OCI-LY1 (cell line): ENCODE results near the gene ZDHHC9.

Experiments
- H2AFZ ChIP-seq: fragments of 200-600 bp; sonication (generic), shearing (Covaris generic); 2 replicates; pipeline ENCODE4 v1.6.0; 2014; ENCODE audit warnings: antibody characterized with exemption, mild to moderate bottlenecking, low read length
- H3F3A ChIP-seq: fragments of 200-600 bp; sonication (generic), shearing (Covaris generic); 2 replicates; pipeline ENCODE4 v1.6.0; 2014; ENCODE audit warnings: mild to moderate bottlenecking, antibody characterized with exemption, low read length, moderate library complexity; ENCODE audit not compliant: insufficient read depth
- H3K27ac ChIP-seq: fragments of 200-600 bp; sonication (generic); 2 replicates; pipeline ENCODE4 v1.5.1; 2014; ENCODE audit warnings: low read length, mixed run types, mild to moderate bottlenecking, low read depth; ENCODE audit not compliant: poor library complexity, severe bottlenecking
- H3K27me3 ChIP-seq: fragments of 200-600 bp; sonication (generic); 2 replicates; pipeline ENCODE4 v1.6.0; 2014; ENCODE audit warnings: antibody characterized with exemption, mild to moderate bottlenecking, low read length, moderate library complexity; ENCODE audit not compliant: insufficient read depth
- H3K36me3 ChIP-seq: fragments of 200-600 bp; sonication (generic); 2 replicates; pipeline ENCODE4 v1.6.1; 2014; ENCODE audit warnings: mild to moderate bottlenecking, antibody characterized with exemption, low read length, moderate library complexity, mixed read lengths; ENCODE audit not compliant: insufficient read depth
- H3K4me1 ChIP-seq: fragments of 200-600 bp; sonication (generic); 2 replicates; pipeline ENCODE4 v1.5.1; 2014; ENCODE audit warnings: mild to moderate bottlenecking, low read length, moderate library complexity; ENCODE audit not compliant: insufficient read depth, severe bottlenecking
- H3K4me2 ChIP-seq: fragments of 200-600 bp; sonication (generic), shearing (Covaris generic); 2 replicates; pipeline ENCODE4 v1.6.1; 2014; ENCODE audit warnings: low read length
- H3K4me3 ChIP-seq: fragments of 200-600 bp; sonication (generic); 2 replicates; pipeline ENCODE4 v1.5.1; 2014; ENCODE audit warnings: low read length, low read depth, mild to moderate bottlenecking, mixed read lengths; ENCODE audit not compliant: poor library complexity, severe bottlenecking
- H3K79me2 ChIP-seq: fragments of 200-600 bp; shearing (Covaris generic); 2 replicates; pipeline ENCODE4 v1.6.1; 2016; ENCODE audit warnings: mixed run types, low read length, mixed read lengths; ENCODE audit not compliant: insufficient read depth
- H3K9ac ChIP-seq: fragments of 200-600 bp; sonication (generic), shearing (Covaris generic); 2 replicates; pipeline ENCODE4 v1.6.1; 2014; ENCODE audit warnings: mild to moderate bottlenecking, low read length, mixed read lengths
- H3K9me2 ChIP-seq: fragments of 200-600 bp; sonication (generic), shearing (Covaris generic); 2 replicates; pipeline ENCODE4 v1.6.1; 2014; ENCODE audit warnings: low read depth, mild to moderate bottlenecking, low read length, mixed read lengths
- H3K9me3 ChIP-seq: fragments of 200-600 bp; shearing (Covaris generic); 2 replicates; pipeline ENCODE4 v1.6.1; 2014; ENCODE audit warnings: low read length, mixed read lengths
- H4K20me1 ChIP-seq: fragments of 200-600 bp; sonication (generic), shearing (Covaris generic); 2 replicates; pipeline ENCODE4 v1.6.0; 2016; ENCODE audit warnings: mild to moderate bottlenecking, low read length; ENCODE audit not compliant: insufficient read depth
- CTCF ChIP-seq: fragments of 200-600 bp; sonication (generic), shearing (Covaris generic); IDR thresholded peaks from 2 replicates; pipeline ENCODE4 v1.5.1; 2017; ENCODE audit warnings: mild to moderate bottlenecking, antibody characterized with exemption, low read length, moderate library complexity, mixed read lengths
- EZH2 ChIP-seq: fragments of 200-600 bp; sonication (generic), shearing (Covaris generic); IDR thresholded peaks from 2 replicates; pipeline ENCODE4 v1.8.0; 2017; ENCODE audit warnings: borderline replicate concordance, mixed run types, mild to moderate bottlenecking, antibody characterized with exemption, low read length, moderate library complexity, mixed read lengths

Gene ZDHHC9

GRCh38 chrX:129842510-129843208 lies 1.0 kb downstream of the ZDHHC9 start:
- Histone ChIP-seq H3K27me3 (no peaks in the 10 kb centered on the region), H3K9me2 (no peaks in the 10 kb centered on the region), H2AFZ (no peak overlapping the region), H4K20me1 (no peaks in the 10 kb centered on the region), H3F3A (no peaks in the 10 kb centered on the region), H3K4me1 (peaks cover 32% of the 10 kb centered on the region), H3K79me2 (no peaks in the 10 kb centered on the region), H3K9me3 (no peaks in the 10 kb centered on the region), H3K36me3 (peaks cover 7% of the 10 kb centered on the region; the same call in 1 of the 2 replicates), H3K27ac (peak overlapping the region; percentile 38), H3K4me3 (peak overlapping the region; percentile 70), H3K9ac (peak overlapping the region; percentile 80), H3K4me2 (peak overlapping the region; percentile 85)
- no peak for TF ChIP-seq EZH2
- TF ChIP-seq CTCF: no peak

- H3K4me2 ChIP-seq: peak overlapping the region; percentile 53
- H3K4me3 ChIP-seq: peak overlapping the region; percentile 44
- no peaks in the 10 kb centered on the region for H3K79me2 ChIP-seq
- H3K9me2 ChIP-seq: no peaks in the 10 kb centered on the region
- peak overlapping the region; percentile 30; the same call in 1 of the 2 replicates for H3K9ac ChIP-seq
- TF ChIP-seq CTCF (no peak), EZH2 (no peak)
- no peak overlapping the region for H2AFZ ChIP-seq
- H3K27me3 ChIP-seq: no peaks in the 10 kb centered on the region
- H3K9me3 ChIP-seq: no peaks in the 10 kb centered on the region
- no peaks in the 10 kb centered on the region for H4K20me1 ChIP-seq
- H3K27ac ChIP-seq: peak overlapping the region; percentile 35
- no peaks in the 10 kb centered on the region for H3F3A ChIP-seq
- peaks cover 16% of the 10 kb centered on the region; the same call in 1 of the 2 replicates for H3K36me3 ChIP-seq
- peaks cover 32% of the 10 kb centered on the region for H3K4me1 ChIP-seq
Observed at GRCh38 chrX:129840344-129840743, 3.3 kb downstream of the ZDHHC9 start.

GRCh38 chrX:129836827-129837226 lies 6.9 kb downstream of the ZDHHC9 start:
- H2AFZ ChIP-seq: no peak overlapping the region
- H3K27me3 ChIP-seq: no peaks in the 10 kb centered on the region
- H4K20me1 ChIP-seq: no peaks in the 10 kb centered on the region
- no peak for TF ChIP-seq EZH2
- TF ChIP-seq CTCF: no peak
- no peak overlapping the region for H3K4me2 ChIP-seq
- H3K27ac ChIP-seq: no peak overlapping the region
- H3K4me1 ChIP-seq: peaks cover 24% of the 10 kb centered on the region
- no peaks in the 10 kb centered on the region for H3F3A ChIP-seq
- no peaks in the 10 kb centered on the region for H3K9me2 ChIP-seq
- peaks cover 30% of the 10 kb centered on the region; the same call in 1 of the 2 replicates for H3K36me3 ChIP-seq
- no peak overlapping the region for H3K4me3 ChIP-seq
- no peak overlapping the region for H3K9ac ChIP-seq
- no peaks in the 10 kb centered on the region for H3K9me3 ChIP-seq
- no peaks in the 10 kb centered on the region for H3K79me2 ChIP-seq
